Erythroblast (primary cell): ENCODE results near the gene STK38.

Source experiments
- GATA1 ChIP-seq: IDR thresholded peaks from 2 replicates; pipeline ENCODE4 v1.6.1; 2011; ENCODE audit warnings: low read depth, mild to moderate bottlenecking, control low read depth, low read length, moderate library complexity
- POLR2A ChIP-seq: IDR thresholded peaks from 2 replicates; pipeline ENCODE4 v1.6.1; 2011; ENCODE audit warnings: mild to moderate bottlenecking, low read length

- no peak for TF ChIP-seq POLR2A
- no peak for TF ChIP-seq GATA1
Observed at GRCh38 chr6:36563237-36563927, 16.1 kb upstream of the STK38 start.
